SU-DHL-6 (cell line): ENCODE measurements around the gene RNF38.

Experiments used
- CTCF ChIP-seq: fragments of 200-600 bp; sonication (generic); IDR thresholded peaks from one replicate; pipeline ENCODE4 v1.5.1; 2017; ENCODE audit warnings: antibody characterized with exemption, mild to moderate bottlenecking, low read length, moderate library complexity; ENCODE audit not compliant: insufficient read depth, poor library complexity, severe bottlenecking
- EZH2phosphoT487 ChIP-seq: fragments of 200-600 bp; sonication (generic), shearing (Covaris generic); conservative IDR thresholded peaks from 2 replicates; pipeline ENCODE4 v1.6.1; 2018; ENCODE audit warnings: mild to moderate bottlenecking, antibody characterized with exemption, low read length, moderate library complexity, mixed read lengths

GRCh38 chr9:36363448-36363847 is 36.6 kb downstream of the RNF38 start:
- TF ChIP-seq CTCF (no peak), EZH2phosphoT487 (no peak)
